HG02943 (cell line): Measurements from ENCODE around the gene REN.

ENCODE experiments used
- ATAC-seq: cut with Tn5 transposase; IDR thresholded peaks from one replicate; pipeline ENCODE4 v1.9.1; 2021; ENCODE audit warnings: mild to moderate bottlenecking, low read depth, moderate library complexity; ENCODE audit not compliant: unreplicated experiment

Gene REN

GRCh38 chr1:204113896-204114295, 52.2 kb downstream of the REN start:
- no peak for ATAC-seq

DNA sequence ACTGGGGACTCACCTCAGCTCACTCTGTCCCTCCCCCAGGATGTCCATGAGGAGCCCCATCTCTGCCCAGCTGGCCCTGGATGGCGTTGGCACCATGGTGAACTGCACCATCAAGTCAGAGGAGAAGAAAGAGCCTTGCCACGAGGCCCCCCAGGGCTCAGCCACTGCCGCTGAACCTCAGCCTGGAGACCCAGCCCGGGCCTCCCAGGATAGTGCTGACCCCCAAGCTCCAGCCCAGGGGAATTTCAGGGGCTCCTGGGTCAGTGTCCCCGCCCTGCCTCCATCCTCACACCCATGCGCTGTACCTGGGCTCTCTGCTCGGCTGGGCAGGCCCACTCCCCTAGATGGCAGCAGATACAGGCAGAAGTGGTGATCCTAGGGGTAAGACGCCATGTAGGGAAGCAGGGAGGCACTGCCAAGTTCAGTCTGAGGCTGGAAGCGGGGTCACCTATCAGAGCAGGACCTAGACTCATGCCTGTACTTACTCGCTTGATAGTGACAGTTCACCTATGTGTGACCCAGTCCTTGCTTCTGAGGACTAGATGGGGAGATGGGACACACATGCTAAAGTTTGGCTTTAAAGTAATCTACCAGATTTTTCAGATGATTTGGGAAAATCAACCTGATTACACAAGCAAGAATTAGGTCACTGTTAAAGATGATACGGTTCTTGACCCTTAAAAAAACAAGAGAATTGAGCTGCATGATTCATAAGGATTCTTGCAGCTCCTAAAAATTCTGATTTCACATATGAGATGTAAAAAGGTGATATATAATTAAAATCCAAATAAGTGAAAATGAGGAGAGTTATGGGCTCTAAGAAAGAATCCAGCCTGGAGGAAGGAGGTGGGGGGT, 53.0 kb downstream of the REN start:
- no peak for ATAC-seq

DNA sequence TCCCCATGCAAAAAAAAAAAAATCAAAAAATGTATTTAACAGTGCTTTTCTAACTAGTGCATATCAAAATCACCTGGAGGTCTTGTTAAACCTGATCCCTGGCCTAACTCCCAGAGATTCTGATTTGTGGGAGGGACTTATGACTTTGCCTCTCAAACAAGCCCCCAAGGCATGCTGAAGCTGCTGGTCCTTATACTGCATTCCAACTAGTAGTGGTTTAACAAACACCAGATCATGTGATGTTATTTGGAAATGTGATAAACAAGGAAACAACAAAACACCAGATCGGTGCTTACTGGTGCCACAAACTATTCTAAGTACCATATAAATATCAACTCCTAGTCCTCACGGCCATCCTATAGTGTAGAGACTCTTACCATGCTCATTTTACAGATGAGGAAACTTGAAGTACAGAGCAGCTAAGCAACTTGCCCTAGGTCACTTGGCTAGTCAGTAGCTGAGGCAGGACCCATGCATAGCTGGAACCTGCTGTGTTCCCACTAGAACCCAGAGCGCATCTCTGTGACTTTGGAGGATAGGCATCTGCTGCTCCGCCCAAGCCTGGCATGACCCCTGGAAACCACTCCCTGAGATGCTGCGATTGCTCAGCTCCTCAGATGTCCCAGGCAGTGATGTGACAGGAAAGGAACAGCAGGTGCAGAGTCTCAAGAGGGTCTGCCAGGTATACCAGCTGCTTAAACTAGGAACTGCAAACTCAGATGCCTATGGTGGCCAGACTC, 55.1 kb downstream of the REN start:
- no peak for ATAC-seq

GRCh38 chr1:204108312-204109141, 57.6 kb downstream of the REN start:
- no peak for ATAC-seq

DNA sequence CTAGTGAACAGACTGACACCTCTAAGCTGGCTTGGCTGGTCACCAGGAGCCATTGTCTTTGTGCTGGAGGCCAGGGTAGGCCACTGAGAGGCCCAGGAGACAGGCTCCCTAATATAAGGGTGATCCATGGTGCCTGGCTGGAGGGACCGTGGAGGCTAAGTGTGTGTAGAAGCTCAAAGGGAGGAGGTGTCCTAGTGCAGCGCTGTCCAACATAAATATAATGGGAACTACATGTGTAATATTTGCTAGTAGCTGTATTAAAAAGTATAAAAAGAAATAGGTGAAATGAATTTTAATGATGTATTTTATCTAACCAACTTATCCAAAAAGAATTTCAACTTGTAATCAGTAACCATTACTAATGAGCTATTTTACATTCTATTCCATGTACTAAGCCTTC, 58.2 kb downstream of the REN start:
- no peak for ATAC-seq

DNA sequence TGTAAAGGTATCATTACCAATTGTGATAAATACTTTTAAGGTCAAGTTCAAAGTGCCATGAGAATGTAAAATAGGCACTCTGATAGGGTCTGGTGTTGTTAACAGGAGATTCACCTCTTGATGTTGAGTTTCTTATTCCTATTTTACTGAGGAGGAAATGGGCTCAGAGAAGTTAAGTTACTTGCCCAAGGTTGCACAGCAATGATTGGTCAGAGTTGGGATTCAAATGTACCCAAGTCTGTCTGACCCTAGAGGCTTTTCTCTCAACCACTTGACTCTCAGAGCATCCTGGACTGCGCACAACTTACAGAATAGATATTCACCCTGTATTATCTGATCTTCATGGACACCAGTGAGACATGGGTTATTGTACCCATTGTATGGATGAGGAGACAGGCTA, 59.3 kb downstream of the REN start:
- ATAC-seq: no peak

DNA sequence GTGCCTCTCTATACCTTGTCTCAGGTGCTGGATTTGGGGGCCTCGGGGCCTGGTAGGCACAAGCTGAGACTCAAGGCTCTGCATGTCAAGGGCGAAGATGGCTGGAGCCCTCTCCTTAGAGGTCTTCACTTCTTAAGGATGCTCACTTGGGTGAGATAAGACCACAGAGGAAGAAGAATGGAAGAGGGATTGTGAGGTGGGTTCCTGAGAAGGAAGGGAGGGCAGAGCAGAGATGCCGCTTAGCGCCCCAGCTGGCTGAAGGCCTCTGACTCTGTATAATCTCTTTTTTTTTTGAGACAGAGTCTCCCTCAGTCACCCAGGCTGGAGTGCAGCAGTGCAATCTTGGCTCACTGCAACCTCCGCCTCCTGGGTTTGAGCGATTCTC, 61.0 kb downstream of the REN start:
- no peak for ATAC-seq
